ENCODE results near the gene SSBP3.

DNA sequence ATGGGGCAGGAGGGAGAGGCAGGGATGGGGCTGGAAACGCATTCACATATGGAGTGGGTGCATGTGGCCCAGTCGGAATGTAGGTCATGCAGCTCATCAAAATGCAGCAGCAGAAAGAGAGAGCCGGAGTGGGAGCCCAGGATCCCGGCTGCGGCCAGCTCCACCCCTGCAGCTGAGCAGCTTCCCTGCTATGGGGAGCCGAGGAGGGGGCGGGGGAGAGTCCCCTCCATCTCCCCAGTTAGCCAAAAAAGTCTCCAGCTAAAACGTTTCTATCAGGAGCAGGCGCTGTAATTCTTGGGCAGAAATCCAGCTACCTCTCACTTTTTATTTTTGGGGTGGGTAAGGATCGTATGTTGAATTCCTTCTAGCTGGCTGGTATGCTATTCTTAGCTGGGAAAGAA lies 166.6 kb downstream of the SSBP3 start:
- TF ChIP-seq TAF1 (IDR thresholded peaks at IDR 0.05; ENCODE audit: borderline replicate concordance, insufficient read depth, low read length) (no peak), SIN3A (IDR thresholded peaks at IDR 0.05; ENCODE audit: borderline replicate concordance, insufficient read depth, low read length) (no peak), POLR2AphosphoS5 (IDR thresholded peaks at IDR 0.05; ENCODE audit: low read depth, low read length) (no peak)
- TF ChIP-seq, protein P1, sequence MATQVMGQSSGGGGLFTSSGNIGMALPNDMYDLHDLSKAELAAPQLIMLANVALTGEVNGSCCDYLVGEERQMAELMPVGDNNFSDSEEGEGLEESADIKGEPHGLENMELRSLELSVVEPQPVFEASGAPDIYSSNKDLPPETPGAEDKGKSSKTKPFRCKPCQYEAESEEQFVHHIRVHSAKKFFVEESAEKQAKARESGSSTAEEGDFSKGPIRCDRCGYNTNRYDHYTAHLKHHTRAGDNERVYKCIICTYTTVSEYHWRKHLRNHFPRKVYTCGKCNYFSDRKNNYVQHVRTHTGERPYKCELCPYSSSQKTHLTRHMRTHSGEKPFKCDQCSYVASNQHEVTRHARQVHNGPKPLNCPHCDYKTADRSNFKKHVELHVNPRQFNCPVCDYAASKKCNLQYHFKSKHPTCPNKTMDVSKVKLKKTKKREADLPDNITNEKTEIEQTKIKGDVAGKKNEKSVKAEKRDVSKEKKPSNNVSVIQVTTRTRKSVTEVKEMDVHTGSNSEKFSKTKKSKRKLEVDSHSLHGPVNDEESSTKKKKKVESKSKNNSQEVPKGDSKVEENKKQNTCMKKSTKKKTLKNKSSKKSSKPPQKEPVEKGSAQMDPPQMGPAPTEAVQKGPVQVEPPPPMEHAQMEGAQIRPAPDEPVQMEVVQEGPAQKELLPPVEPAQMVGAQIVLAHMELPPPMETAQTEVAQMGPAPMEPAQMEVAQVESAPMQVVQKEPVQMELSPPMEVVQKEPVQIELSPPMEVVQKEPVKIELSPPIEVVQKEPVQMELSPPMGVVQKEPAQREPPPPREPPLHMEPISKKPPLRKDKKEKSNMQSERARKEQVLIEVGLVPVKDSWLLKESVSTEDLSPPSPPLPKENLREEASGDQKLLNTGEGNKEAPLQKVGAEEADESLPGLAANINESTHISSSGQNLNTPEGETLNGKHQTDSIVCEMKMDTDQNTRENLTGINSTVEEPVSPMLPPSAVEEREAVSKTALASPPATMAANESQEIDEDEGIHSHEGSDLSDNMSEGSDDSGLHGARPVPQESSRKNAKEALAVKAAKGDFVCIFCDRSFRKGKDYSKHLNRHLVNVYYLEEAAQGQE (IDR thresholded peaks at IDR 0.05; ENCODE audit: insufficient read depth in 1 of 2, low read depth in 2 of 2, low read length in 2 of 2): no peak

Data from PFSK-1 (cell line).